GOT3 (cell line): ENCODE results near the gene DNAI2.

Source experiments
- DNase-seq: peaks from one replicate; lab custom pipeline; 2025; ENCODE audit warnings: mixed read lengths; lab: John Stamatoyannopoulos, UW

DNAI2 gene

GRCh38 chr17:74274060-74274708 lies at the start of gene DNAI2:
Gene DNAI2, plus strand, starts transcription at chr17:74274234. Its CDS starts 7,584 bp downstream, at chr17:74281818.
- DNase-seq: no peak

- no peak for DNase-seq
Measured at GRCh38 chr17:74224959-74225725, 48.9 kb upstream of the DNAI2 start.

GRCh38 chr17:74226252-74226651 lies 47.8 kb upstream of the DNAI2 start:
- DNase-seq: no peak

- DNase-seq: no peak
Measured at GRCh38 chr17:74227271-74228080, 46.6 kb upstream of the DNAI2 start.

- no peak for DNase-seq
Measured at GRCh38 chr17:74228306-74228978, 45.6 kb upstream of the DNAI2 start.

- no peak for DNase-seq
Measured at GRCh38 chr17:74230896-74231295, 43.1 kb upstream of the DNAI2 start.

- no peak for DNase-seq
Measured at GRCh38 chr17:74231928-74232907, 41.8 kb upstream of the DNAI2 start.

- DNase-seq: no peak
Measured at GRCh38 chr17:74233937-74234336, 40.1 kb upstream of the DNAI2 start.

- DNase-seq: no peak
Measured at GRCh38 chr17:74234486-74234885, 39.5 kb upstream of the DNAI2 start.

GRCh38 chr17:74235040-74235581 lies 38.9 kb upstream of the DNAI2 start:
- DNase-seq: no peak

GRCh38 chr17:74235911-74236371 lies 38.1 kb upstream of the DNAI2 start:
- DNase-seq: no peak

- no peak for DNase-seq
Measured at GRCh38 chr17:74237321-74237720, 36.7 kb upstream of the DNAI2 start.

- DNase-seq: no peak
Measured at GRCh38 chr17:74239172-74239571, 34.9 kb upstream of the DNAI2 start.

- DNase-seq: no peak
Measured at GRCh38 chr17:74240618-74241205, 33.3 kb upstream of the DNAI2 start.

- no peak for DNase-seq
Measured at GRCh38 chr17:74241431-74241830, 32.6 kb upstream of the DNAI2 start.

GRCh38 chr17:74241847-74242246 lies 32.2 kb upstream of the DNAI2 start:
- no peak for DNase-seq

- no peak for DNase-seq
Measured at GRCh38 chr17:74243013-74243755, 30.9 kb upstream of the DNAI2 start.

GRCh38 chr17:74244128-74244527 lies 29.9 kb upstream of the DNAI2 start:
- DNase-seq: no peak

- no peak for DNase-seq
Measured at GRCh38 chr17:74244548-74244947, 29.5 kb upstream of the DNAI2 start.
